CD4-positive, alpha-beta T cell treated with Interleukin-12 subunit alpha and Interleukin-12 subunit beta, for 1 hour (primary cell): ENCODE measurements around the gene PITPNM3.

ENCODE experiments used
- DNase-seq: peaks from one replicate; pipeline ENCODE4 v3.0.0-alpha.2; 2020

The PITPNM3 gene

DNA sequence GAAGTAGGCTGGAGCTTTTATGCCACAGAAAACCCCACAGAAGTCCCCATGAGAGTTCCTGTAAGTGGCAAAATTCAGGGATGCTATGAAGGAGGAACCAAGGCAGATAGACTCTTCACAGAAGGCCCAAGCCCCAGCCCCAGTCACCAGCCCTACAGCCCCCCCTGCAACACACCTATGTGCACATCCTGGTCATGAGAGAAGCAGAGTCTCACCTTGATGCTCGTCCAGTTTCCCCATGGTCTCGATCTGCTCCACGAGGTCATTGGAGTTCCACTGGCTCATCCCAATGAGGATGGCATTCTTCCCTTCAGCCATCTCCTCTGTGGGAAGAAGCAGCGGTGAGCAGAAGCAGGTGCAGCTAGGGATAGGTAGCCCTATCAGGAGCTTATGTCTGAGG, 31.2 kb downstream of the PITPNM3 start:
- no peak for DNase-seq

DNA sequence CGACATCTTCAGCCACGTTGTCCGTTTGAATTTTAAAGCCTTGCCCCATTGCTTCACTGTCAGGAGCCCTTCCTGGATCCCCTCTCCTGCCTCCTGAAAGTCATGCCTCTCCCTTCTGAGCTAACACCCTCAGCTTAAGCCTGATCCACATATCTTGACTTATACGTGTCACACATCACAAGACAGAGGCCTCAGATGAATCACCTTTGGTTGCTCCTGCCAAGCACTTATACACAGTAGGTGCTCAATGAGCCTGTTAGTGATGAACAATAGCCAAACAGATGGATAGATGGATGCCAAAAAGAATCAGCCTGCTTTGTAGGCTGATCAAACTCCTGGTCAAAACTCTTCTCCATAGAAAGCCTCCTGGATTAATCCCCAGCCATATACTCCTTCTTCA, 31.8 kb downstream of the PITPNM3 start:
- DNase-seq = no peak

DNA sequence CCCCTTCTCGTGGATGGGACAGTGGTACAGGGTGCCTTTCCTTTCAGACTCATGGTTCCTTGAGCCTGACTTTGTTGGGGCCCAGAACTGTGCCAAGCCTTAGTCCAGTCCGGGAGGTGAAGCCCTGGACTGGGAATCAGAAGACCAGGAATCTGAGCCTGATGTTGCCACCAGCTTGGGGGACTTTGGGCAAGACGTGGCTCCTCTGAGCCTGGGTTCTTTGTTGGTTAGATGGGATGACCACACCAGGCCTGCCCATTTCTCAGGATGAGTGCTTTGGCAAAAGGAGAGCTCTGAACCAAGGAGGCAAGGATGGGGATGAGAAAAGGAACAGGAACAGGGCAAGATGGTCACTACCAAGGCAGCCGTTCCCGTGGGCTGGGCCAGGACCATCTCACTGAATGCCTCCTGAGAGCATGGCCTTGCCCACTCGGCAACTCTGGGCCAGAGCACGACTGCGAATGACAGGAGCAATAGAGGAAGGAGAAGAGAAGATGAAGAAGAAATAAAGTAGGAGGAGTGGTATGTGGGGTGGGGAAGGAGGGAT, 32.5 kb downstream of the PITPNM3 start:
- DNase-seq = no peak

DNA sequence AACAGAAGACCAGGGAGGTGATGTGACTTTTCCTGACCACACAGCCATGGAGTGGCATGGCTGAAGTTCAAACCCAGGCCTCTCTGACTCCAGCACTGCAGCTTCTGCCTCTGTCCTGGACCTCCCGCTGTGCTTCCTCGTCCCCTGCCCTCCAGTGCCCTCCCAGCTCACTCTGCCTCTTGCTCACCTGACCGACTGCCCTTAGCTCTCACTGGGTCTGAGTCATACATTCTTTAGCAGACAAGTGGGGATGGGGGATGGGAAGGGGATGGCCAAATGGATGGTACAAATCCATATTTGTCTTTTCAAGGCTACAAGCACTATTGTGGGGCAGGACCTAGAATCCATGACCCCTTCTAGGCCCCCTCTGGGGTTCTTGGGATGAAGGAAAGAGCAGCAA, 33.0 kb downstream of the PITPNM3 start:
- no peak for DNase-seq

DNA sequence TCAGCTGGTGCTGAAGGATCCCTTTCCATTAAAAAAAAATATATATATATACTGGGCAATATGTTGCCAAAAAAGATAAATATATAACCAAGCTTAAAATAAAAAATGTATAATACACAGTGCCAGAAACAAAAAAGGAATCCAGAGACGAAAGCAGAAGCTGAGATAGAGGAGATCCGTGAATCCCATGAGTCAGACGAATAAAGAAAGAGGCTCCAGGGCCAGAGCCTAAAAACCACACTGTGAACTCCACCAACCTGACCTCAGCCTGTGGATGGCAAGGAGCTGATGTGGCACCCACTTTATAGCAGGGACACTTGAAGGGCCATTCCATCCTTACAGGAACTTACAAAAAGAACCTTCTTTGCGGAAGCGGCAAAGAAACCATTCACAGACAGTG, 34.8 kb downstream of the PITPNM3 start:
- no peak for DNase-seq

DNA sequence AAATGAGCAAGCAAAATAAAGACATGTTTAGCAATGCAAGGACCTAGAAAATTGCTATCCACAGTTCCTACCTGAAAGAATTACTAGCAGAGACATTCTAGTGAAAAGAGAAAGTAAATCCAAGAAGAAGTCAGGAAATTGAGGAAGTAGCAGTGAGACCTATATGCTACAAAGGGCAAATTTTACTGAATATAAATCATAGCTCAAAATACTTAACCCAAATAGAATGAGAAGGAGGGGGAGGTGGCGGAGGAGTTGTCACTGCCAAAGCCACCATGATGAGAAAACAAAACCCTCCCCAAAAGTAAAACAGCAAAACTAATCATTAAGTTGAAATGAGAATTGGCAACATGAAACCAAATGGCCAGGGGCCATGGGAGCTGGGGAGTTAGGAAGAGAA, 39.3 kb downstream of the PITPNM3 start:
- DNase-seq = no peak

DNA sequence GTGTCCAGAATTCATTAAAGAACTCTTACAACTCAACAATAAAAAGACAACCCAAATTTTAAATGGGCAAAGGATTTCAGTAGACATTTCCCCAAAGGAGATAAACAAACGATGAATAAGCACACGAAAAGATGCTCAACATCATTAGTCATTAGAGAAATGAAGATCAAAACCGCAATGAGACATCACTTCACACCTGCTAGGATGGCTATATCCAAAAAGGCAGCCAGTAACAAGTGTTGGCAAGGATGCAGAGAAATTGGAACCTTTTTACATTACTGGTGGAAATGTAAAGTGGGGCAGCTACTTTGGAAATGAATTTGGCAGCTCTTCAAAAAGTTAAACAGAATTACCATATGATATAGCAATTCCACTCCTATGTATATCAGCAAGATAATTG, 42.0 kb downstream of the PITPNM3 start:
- DNase-seq = no peak

DNA sequence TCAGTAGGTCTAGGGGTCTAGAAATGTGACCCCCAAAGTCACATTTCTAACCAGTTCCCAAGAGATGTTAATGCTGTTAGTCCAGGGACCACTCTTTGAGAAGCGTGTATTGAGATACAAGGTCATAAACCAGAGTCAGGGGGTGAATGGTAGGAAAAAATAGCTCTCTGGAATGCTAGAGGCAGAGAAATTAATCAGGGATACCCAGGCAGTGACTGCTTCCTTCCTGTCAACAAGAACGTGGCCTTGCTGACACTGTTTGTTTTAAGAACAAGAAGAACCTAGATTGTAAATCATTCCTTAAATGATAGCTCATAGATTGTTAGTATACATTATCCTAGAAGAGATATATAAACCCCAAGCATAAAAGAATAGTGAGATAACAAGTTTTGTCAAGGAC, 43.8 kb downstream of the PITPNM3 start:
- DNase-seq = no peak

DNA sequence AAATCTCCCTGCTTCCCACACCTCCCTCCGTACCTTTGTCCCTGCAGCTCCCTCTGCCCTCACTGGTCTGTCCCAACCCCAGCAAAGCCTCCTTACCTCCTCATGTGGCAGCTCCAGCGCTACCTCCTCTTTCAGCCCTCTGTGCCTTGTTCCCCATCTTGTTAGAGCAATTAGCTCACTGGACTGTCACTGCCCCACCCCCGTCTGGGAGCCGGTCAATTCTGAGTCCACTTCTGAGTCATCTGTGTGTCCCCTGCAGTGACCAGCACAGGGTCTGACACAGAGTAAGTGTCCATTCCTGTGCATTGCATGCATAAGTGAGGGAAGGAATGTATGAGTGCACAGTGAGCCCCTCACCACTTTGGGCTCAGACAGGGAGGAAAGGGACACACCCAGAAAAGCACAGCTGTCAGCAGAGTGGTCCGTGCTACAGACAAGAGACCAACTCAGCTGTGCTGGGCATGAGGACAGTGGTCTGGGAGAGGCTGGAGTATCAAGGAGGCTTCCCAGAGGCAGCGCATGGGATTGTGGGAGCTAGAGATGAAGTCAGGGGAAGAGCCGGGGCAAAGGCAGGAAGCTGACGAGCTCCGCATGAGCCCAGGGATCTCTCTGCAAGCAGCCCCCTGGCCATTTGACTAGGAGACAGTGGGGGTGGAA, 45.9 kb downstream of the PITPNM3 start:
- DNase-seq = no peak

DNA sequence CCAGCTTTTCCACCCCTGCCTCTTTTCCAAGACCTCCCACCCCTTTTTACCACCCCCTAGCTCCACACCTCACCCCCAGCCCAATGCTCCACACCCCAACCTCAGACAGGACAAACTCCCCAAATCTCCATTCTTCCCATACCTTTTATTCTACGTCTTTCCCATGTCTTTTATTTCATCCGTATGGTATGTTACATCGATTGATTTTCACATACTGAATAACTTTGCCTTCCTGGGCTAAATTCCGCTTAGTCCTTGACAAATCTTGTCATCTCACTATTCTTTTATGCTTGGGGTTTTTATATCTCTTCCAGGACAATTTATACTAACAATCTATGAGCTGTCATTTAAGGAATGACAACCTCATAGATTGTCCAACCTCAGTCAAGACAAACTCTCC, 46.4 kb downstream of the PITPNM3 start:
- DNase-seq = no peak

DNA sequence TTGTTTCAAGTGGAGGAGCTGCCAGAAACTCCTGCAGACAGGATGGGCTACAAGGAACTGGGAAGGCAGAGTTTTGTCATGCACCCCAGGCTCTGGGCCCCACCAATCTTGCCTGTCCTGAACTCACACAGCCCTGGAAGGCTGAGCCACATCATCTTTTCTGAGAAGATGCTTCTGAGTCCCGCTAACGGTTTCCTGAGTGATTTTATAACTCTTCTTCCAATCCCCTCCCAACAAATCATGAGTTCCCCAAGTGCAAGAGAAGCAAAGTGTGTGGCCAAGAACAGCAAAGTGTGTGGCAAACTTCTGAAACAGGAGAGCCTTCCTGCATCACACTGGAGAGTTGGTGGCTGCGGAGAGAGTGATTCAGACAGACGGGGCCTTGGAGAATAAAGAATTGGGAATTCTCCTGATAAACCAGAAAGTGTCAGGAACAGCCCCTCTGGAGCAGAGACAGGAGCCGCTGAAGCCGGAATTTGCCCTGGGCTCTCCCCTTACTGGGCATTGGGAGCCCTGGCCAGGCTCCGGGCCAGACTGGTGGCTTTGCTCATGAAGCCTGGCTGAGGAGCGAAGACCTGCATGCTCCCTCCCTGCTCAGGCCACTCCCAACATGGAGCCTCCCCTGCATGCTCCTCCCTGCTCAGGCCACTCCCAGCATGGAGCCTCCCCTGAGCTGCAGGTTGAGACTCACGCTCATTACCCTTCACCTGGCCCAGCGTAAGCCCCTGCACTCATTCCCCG, 47.2 kb downstream of the PITPNM3 start:
- DNase-seq = no peak

DNA sequence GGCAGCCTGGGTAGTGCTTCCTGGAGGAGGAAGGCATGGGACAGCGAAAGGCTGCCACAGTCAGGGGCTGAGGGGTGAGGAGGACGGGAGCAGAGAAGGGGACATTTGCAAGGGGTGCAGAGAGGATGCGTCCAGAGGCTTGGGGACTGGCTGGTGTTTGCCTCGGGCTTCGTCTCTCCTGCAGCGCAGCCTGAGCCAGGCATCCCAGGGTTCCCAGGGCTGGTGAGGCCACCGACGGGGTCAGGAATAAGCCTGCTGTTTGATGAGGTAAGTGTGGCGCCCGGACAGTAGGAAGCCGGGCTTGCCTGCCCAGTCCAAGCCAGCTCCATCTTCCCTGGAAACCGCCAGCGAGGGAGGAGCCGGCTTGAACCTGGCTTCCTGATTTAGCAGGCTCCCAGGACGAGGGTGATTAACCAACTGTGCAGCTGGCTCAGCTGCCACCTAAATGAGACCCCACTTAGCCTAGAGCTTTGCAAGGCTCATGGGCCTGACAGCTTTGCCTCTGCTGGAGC, 47.8 kb downstream of the PITPNM3 start:
- DNase-seq = no peak

DNA sequence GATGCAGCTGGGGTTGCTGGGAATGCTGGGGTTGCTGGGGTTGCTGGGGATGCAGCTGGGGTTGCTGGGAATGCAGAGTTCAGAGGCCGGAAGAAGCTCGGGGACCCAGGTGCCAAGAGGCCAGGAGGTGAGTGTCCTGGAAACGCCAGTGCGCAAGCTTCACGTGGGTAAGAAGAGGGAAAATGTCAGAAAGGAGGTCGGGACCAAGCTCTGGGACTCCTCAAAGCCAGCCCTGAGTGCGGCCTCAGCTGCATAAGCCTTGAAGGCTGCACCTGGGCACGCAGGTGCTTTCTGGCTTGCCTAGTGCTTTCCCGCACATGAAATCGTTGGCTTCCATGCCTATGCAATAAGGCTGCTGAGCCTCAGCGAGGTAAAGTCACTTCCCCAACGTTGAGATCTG, 48.3 kb downstream of the PITPNM3 start:
- no peak for DNase-seq

DNA sequence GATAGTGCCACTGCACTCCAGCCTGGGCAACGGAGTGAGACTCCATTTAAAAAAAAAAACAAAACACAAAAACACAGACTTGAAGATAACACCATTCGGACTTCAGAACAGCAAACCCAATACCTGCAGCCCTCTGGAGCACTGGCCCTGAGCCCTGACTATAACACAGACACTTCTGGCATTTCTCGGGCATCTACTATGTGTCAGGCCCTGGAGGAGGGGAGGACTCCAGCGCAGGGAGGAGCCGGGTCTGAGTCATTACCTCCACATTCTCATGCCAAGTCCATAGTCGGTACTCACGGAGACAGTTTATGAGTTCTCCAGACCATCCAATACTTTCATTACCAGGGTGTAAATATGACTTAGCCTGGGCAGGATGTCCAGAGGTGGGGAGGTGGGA, 48.8 kb downstream of the PITPNM3 start:
- DNase-seq = no peak

DNA sequence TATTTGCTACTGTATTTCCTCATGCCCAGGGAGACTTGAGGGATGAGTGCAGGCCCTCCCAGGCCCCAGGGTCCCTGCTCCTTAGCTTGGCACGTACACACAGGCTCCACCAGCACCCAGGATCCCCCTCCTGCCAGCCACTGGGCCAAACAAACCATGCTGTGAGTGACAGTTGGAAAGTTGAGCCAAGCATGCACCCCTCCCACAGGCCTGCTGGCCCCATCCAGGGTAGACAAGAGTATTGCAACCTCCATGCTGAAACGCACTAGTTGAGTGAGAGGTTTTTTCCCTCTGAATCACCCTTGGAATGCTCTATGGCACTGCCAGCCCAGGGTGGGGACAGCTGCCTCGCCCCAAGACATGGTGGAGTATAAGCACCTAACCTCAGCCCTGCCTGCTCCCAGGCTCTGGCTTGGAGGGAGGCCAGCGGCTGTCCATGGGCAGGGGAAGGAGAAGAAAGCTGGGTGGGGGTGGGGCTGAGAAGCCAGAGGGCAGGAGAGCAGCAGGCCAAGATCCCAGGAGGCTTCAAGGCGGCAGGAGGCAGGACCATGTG, 49.6 kb downstream of the PITPNM3 start:
- no peak for DNase-seq

DNA sequence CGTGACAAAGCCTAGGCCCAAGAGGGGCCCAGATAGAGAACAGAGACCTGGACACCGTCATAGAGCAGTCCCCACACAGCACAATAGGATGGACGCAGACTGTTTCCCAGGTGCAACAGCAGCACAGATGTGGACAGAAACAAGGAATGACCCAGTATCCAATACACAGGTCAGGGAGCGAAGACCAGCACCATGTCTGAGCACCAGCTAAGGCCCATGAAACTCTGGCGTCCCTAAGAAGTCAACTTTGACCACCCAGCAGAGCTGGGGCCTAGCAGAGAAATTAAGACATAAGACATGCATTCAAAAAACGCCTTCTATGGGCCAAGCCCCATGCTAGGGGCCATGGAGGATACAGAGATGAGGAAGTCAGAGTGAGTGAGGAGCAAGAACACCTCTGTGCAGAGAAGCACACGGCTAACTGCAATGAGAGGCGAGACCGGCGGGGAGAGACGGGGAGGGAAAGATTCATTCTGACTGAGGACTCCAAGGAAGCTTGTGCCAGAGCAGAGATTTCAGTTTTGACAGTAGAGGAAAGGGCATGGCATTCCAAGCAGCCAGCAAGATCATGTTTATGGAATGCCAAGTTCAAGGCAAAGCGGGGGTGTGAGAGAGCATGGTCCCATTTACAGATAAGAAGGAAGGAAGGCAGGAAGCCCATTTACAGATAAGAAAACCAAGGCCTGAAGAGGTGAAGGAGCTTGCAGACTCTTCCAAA, 50.8 kb downstream of the PITPNM3 start:
- no peak for DNase-seq

DNA sequence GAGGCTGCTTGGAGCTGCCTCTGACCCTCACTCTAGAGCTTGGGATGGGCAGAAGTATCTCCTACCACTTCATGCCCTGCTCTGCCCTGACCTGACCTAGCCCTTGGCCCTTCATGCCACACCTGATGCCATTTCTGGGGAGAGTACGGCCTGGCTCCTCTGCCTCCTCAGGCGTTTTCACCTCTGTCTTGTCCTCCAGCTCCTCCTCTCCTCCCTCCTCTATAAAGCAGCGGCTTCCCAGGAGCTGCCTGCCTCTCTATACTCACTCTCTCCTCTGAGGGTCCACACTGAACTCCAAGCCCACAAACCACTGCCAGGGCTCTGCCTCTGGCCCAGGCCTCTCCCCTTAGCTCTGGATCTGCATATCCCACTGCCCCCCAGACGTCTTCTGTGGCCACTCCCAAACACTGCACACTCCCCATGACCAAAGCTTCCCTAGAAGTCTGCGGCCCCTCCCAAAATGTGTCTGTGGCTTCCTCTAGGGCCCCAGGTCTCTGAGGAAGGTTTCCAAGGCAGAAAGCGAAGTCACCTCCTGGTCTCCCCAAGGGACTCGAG, 52.6 kb downstream of the PITPNM3 start:
- no peak for DNase-seq

DNA sequence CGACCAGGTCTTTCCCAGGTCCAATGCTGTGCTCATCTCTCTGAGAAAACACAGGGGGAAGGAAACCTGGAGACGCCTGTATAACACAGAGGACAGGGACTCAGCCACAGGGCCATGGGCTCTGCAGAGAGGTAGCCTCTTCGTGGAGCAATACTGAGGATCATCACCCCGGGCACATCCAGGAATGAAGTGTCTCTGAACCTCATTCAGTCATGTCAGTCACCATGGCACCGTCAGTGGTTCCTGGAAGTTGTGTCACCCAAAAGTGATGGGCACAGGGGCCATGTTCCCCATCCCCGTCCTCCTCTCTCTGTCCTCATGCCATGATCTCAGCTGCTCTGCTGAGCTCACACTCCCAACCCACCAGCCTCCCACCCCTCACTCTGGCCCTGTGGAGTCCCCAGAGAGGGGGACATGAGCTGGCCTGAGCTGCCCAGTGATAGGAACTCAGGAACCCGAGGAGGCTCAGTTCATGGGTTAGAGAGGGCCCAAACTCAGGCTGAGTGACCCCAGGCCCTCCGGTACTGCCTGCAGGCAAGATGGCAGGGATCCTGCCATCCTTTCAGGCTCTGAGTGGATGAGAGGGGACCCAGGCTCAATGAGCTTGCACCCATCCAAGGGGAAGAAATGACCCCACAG, 53.4 kb downstream of the PITPNM3 start:
- no peak for DNase-seq

DNA sequence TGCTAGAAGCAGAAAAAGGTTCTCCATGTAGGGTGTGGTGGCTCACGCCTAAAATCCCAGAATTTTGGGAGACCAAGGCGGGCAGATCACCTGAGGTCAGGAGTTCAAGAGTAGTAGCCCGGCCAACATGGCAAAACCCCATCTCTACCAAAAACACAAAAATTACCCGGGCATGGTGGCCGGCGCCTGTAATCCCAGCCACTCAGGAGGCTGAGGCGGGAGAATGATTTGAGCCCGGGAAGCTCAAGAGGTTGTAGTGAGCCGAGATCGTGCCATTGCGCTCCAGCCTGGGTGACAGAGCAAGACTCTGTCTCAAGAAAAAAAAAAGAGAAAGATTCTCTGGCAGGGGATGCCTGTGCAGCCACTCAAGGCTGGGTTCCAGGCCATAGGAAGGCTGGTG, 54.2 kb downstream of the PITPNM3 start:
- no peak for DNase-seq

DNA sequence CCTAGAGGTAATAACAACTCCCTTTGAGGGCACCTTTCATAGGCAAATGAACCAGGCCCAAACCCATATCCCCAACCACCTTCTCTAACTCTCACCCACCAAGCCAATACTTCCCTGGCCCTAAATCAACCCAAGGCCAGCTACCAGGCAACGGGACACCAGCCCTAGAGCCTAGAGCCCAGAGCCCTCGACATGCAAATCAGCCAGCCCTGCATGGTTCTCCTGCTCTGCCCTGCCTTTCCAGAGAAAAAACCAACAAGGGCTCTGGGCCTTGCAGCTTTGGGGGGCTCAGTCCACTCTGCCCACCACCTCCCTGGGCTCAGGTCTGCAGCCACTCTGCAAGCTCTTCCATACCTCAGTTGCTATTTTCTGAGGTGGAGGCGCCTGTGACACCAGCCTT, 55.0 kb downstream of the PITPNM3 start:
- DNase-seq = no peak

DNA sequence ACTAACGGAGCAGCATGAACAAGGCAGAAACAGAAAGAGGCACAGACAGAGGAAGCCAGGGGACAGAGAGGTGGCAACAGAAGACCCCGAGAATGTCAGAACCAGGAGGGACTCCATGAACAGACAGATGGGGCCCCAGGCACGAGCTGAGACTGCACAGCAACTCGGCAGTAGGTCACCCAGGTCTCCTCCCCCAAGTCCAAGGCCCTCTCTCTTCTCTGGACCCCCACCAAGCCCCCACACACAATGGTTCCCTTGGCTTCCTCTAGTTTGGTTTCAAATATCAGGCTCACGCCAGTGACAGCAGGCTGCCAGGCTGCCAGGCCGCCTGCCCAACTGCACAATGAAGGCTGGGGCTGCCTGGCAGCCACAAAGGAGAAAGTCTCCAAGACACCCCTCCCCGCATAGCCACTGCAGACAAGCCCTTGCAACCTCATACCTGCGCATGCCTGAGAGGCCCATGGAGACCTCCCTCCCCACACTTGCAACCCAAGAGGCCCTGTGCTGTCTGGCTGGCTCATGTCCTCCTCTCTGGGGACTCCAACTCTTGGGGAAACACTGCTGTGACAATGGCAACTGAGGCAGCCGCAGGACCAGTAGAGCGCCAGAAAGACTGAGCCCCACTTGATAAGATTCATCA, 57.3 kb downstream of the PITPNM3 start:
- DNase-seq = no peak

DNA sequence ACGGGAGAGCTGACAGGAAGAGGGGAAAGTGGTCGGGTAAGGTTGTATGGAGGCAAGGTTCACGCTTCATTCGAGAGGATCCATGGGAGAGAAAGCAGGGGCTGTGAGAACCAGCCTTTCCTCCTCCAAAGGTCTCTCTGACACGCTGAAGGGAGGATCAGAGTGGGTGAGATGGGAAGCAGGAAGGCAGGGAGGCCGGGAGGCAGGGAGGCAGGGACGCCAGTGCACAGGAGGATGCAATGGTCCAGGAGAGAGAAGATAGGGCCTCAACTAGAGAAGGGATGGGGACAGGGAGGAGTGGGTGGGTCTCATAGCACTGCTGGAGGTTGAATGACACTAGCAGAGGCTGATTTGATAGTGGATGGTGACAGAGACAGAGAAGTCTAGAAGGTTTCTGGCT, 58.0 kb downstream of the PITPNM3 start:
- no peak for DNase-seq
